CD4-positive, alpha-beta T cell treated with Interferon gamma for 1 hour (primary cell): Measurements from ENCODE around the gene GLI3.

Experiments
- DNase-seq: peaks from one replicate; pipeline ENCODE4 v3.0.0-alpha.2; 2020

The GLI3 gene

DNA sequence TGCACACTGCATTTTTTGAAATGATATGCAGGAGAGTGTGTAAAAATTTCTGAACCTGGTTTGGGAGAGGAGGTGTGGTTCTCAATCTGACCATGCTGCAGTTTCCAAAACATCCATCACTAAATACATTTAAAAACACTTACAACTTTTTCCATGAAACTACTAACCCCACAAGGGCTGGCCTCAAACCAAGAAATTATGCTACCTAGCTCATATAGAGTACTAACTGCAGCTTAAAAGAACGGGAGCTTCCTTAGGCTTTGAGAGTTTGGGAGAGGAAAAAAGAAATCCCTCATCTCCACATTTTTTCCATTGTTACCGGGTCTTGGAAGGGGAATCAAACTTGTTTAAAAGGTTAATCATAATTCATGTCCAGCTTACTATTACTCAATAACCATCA, 214.2 kb downstream of the GLI3 start:
- DNase-seq, result no peak

DNA sequence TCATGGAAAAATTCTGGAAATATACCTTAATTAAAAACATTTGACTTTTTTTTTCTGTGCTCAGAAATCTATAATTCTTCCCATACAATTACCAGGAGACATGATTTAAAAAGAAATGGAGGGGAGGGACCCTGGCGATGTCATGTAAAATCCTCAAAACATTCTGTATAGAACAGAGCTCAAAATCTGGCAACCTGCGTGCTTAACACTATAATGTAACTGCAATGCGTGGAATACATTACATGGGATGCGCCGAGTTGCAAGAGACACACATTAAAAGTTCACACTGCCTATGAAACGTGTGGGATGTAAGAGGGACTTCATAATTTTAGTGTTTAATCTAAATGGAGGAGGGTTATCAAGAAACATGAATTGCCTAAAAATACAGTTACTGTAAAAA, 215.0 kb downstream of the GLI3 start:
- no peak for DNase-seq

DNA sequence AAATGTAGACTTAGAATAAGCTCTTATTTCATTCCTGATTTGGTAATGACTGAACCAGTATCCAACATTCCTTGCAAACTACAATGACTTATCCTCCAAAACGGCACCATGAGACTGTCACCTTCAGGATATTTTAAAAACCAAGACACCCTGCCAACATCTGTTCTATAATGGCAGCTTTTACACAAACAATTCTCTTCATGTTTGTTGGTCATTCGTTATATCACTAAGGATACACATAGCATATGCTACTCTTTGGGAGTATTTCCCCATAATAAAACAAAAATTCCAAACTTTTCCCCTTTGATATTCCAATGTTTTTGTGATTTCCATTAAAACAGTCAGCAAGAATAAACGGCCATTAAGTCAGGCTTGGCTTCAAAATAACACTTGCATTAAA, 215.4 kb downstream of the GLI3 start:
- no peak for DNase-seq

DNA sequence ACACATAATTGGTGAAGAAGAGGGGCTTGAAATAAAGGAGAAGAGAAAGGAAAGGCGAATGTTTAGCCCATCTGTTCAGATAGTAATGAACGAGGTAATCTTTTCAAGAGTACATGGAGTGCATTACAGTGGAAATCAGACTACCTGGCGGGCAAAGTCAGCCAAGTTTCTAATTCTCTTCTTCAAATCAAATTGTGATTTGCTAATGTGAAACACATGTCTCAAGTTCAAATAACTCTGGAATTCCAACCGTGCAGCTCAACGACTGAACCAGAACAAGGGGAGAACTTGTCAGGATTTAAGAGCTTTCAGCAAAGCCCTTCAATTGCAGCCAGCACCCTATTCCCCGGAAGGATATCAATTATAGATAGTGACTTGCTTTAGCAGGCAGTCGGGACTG, 216.9 kb downstream of the GLI3 start:
- no peak for DNase-seq

DNA sequence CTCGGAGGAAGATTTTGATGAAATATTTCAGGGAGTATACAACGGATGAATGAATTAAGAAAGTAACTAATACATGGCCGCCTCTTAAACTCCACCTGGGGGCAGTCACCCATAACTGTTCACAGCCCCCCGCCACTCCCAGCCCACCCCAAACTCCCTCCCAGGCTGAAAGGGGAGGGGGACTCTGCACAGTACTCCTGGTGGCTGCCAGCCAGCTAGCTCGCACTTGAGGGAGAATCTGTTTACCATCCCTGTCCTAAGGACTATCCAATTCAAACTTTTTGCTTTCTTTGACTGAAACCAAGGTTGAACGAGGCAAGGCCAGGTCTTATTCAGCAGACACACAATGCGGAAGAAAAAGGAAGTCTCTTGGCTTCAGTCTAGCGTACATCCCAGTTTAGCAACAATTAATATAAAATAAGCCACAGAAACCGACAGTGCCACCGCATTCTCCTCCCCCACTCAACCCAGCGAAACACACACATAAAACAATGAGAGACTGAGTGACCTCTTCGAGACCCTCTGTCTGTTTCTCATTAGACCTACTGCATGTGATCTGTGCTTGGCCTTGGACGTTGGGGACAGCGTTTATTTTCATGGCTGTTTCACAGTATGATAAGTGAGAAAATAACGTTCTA, 219.5 kb downstream of the GLI3 start:
- DNase-seq, result no peak

DNA sequence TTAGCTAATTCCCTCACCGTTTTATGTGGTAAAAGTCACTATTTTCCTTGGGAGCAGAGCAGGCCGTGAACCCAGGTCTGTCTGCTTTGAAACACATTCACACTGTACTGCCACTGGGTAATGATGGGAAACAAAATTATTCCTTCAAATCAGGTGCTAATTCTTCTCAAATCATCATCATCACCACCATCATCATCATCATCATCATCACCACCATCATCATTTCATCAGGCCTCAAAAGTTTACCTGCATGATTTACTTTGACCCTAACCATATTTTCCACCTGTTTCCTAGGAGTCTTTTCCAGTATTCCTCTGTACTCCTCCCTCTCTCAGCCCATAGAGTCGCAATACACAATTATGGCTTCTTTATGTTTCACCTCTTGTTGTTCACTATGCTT, 220.5 kb downstream of the GLI3 start:
- no peak for DNase-seq

DNA sequence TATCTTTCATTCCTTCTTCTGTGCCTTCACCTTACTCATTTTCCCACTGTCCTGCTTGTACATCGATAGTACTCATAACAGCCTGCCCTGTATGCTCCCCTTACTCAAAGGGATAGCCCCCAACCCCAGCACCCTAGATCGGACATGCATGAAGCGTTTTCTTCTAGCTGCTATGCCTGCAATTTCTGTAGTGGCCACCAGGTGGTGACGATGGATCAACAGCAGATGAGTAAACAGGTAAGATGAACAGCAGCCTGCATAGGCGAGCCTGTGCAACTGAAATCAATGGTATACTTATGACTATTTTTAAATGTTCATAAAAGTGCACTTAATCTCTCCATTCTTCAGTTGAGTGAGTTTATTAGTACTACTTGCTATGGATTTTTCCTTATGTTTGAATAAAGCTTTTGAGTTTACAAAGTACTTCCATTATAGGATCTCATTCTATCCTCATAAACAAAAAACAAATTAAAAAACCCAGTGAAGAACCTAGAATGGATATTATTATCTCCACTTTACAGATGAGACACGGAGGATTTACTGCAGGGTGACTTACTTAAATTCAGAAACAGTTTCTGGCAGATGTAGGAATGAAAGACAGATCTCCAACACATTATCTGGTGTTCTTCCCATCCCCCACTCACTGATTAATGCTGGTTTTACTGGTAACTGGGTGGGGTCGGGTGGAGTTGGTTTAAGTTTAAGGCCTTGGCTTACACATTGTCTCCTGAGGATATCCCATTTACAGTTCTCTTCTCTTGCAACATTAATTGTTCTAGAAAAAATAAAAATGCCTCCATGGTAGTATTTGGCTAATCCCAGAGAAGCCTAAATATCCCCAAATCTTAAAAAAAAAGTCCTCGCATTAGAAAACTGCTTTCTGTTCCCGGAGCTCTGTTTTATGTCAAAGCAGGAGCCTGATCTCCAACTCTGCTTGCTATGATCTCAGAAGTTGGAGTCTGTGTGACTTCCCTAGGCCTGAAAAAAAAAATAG, 222.1 kb downstream of the GLI3 start:
- DNase-seq, result peak; percentile 12

DNA sequence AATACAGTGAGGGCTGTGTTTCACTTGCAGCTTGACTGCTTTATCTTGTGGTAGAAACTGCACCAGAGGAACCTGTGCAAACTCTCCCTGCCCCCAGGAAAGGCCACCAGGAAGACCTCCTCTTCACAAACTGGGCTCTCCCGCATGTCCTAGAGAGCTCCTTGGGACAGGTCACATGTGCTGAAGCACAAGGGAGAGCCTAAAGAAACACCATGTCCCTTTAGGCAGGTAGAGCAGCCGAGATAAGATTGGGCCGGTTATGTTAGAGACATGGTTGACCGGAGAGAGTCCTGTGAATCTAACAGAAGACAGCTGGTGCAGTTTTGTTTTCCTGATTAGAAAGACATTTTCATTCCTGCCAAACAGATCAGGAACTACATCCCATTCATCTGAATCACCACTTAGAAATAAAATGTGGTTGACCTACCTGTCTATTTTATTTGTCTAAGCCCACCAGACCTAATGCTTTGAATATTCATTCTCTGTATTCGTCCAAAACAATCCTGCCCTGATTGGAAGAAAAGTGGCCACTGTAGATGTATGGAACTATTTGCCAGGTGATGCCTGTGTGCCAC, 224.1 kb downstream of the GLI3 start:
- no peak for DNase-seq

DNA sequence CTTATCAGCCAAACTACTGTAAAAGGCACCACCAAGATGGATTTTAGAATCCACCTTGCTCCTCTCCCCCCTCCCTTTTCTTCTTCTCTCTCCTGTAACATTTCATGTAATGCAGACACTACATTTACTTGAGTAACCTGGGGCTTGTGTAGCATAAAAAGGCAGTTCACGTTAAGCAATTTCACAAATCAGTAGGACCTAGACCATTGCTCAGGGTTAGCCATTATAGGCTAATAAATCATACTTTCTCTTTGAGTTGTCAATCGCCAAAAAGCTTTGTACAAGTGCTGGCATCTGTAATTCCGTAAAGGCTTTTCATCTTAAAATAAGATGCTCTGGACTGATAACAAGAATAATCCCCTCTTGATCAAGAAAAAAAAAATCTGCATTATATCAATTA, 224.7 kb downstream of the GLI3 start:
- no peak for DNase-seq

DNA sequence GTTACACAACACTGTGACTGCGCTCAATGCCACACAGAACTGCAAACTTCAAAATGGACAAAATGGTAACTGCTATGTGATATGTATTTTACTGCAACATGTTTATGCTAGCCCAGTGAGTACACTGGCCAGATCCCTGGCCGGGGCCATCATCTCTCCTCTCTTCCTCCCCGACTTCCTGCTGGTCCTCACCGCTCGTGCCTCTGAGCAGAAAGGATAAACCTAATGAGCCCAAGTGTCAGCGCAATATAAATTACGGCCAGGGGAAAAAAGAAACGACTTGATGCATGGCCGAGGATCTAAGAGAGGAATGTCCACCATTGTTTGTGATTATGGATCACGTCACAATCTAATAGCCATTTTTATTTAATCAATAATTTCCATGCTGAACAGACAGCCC, 225.2 kb downstream of the GLI3 start:
- no peak for DNase-seq

DNA sequence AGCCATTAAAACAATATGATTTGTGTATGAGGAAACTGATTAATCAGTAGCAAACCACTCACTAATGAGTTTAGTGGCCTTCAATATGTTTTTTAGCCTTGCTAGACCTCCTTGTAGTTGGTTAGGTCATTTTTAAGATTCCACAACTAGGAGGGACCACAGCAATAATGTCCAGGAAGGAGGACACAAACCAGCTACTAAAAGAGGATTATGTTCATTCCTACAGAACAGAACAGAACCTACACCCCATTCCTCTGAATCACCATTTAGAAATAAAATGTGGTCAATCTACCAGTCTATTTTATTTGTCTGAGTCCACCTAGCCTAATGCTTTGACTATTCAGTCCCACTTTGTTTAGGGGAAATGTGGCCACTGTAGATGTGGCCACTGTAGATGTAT, 226.3 kb downstream of the GLI3 start:
- no peak for DNase-seq

DNA sequence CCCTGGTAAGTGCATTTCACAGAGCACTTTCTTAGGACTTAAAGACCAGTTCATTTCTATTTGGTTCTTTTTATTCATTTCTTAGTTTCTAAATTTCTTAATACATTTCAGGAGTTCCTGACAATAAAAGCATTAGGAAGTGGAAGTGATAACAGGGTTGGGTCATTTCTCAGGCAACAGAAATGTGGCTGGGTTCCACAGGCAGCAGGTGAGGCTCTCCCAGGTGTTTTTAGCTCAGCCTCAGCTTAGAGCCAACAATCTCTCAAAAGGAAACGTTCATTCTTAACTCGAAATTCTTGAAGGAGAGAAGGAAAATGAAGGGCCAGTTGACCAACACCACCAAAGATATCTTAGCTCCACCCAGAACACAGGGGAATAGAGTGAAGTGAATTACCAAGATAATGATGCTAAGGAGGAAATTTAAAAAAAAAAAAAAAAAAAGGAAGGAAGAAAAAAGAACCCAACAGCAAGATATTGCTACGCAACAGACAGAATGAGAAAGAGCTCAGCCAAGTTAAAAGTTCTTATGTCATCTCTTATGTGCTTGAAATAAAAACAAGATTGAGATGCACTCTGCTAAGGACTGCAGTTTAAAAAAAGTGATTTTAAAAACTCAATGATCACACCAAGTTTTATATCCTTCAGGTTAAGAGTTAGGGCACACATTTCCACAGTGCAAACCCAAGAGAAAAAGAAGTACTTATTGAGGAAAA, 230.1 kb downstream of the GLI3 start:
- DNase-seq, result no peak

DNA sequence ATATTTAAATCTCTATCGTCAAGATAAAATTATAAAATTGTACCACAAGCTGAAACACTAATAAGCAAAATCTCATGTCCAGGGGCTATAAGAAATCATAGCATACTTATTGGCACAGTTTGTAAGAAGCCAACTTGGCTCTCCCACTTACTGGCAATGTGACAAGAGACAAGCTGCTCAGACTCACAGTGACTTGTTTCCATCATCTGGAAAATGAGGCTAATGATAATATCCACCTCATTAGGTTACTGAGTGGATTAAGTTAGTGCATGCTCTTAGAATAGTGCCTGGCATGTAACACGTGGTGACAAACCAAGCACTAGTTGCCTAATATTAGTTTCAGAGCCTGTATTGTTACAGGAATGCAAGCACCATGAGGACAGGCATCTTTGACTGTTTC, 234.4 kb downstream of the GLI3 start:
- no peak for DNase-seq

DNA sequence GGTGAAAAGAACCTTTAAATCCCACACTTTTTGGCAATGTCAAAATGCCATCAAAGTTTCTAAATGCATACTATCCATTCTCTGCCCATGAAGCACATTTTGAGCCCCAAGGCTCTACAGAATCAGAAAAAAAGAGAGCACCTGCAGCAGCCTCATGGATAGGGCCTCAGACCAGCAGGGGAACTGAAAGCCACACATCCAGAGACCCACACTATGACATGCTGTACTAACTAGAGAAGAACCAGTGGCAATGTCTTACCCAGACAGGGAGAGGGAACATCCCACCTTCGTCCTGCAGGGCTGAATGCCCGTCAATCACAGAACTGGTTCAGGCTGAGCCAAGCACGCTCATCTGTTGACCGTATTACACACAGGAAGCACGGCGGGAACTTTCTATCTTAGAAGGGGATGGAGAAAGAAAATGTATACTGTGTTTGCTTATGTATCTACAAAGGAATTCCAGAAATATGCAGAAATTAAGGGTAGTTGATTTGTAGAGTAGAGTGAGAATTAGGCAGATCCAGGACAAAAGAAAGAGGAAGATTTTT, 237.2 kb downstream of the GLI3 start:
- DNase-seq, result no peak

DNA sequence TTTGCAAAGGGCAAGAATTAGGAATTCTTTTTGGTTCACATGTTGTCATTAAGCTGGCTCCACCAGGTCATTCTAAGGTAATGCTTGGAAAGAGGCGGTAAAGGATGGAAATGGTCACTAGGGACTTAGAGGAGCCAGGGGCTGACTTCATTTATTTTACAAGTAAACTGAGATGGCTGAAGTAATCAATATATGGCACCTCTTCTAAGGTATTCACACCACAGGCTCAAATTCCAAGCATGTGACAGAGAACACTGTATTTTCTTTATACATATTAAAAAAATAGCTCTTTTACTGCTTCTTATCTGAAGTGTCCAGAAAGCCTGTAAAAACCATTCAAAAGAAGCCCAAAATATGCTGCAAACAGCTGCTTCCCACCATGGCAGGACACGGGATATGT, 239.0 kb downstream of the GLI3 start:
- no peak for DNase-seq

DNA sequence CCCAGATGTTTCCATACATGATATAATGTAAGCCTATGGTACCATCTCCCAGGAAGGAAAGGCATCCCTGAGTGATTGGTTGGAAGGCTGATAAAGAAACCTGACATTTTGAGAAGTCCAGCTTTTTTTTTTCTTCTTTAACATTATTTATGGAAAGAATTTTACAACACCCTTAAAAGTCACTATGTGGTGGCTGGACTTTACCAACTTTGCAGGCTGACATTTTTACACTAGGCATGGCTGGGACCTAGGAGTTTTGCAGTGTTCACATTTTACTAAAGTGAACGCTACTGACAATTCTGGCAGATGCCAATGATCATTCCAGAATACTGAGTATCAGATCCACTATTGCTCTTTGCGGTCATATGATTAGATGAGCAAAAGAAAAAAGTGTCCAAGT, 239.9 kb downstream of the GLI3 start:
- DNase-seq, result no peak

DNA sequence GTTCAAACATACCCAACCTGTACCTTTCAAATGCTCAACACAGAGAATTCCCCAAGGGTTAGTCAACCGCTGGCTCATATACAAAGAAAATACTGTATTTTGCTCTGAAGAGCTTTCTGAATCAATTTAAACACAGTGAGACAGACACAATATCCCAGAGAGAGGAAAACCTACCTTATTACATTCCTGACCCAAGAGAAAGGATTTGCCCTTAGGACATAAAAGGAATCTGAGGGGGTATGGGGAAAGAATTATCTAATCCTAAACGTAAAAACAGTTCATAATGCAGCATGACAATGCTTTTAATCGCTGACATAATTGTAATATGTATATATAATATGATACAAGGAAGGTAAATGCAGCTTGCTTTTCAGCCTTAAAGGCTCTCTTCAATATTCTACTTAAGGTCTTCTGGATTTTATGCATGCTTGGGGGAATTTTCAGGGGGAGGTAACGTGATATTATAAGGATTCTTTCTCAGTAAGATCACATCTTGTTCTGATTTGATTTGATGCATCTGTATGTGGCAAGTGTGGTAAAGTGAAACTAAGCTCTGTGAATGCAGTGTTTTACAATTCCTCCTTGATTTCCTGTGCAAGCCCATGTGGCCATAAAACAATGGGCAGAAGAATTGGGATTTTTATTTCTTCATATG, 240.5 kb downstream of the GLI3 start:
- no peak for DNase-seq

DNA sequence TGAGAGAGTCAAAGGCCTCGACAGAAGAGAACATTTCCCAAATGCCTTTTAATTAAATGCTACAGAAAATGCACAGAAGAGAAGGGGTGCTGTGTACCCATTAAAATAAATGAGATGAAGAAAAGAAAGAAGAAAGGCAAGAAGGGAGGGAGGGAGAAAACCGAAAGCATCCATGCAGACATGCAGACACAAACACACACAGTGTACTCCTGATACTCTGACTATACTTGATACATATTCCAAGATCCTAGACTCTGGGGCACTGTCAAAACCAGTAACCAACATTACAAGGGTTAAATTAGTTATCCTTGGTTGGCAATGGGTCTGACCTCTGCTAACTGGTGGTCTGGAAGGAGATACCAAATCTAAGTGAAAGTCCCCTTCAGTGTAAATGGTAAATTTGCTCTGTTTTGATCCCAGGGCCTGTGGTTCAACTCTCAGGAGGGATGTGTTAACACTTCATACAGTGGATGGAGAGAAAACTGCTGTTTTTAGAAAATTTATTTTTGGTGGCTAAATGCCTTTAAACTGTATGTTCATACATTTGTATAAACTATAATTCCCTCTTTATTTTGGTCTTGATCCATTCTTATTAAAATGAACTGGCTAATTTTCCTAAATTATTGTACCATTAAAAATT, 241.3 kb downstream of the GLI3 start:
- no peak for DNase-seq

DNA sequence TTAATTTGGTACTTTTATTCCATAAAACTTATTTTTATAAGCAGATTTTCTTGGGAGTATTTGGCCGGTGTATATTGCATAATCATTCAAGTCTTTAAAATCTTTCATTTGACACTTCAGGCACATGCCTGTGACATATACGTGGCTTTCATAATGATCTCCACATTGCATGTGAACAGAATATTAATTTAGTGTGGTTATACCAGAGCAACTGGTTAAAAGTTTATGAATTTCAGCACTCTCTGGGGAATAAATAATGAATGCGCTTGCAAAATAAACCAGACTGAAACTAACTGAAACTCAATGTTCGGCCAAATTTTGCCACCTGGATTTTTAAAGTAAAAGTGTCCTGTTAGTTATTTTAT, 242.3 kb downstream of the GLI3 start:
- no peak for DNase-seq

DNA sequence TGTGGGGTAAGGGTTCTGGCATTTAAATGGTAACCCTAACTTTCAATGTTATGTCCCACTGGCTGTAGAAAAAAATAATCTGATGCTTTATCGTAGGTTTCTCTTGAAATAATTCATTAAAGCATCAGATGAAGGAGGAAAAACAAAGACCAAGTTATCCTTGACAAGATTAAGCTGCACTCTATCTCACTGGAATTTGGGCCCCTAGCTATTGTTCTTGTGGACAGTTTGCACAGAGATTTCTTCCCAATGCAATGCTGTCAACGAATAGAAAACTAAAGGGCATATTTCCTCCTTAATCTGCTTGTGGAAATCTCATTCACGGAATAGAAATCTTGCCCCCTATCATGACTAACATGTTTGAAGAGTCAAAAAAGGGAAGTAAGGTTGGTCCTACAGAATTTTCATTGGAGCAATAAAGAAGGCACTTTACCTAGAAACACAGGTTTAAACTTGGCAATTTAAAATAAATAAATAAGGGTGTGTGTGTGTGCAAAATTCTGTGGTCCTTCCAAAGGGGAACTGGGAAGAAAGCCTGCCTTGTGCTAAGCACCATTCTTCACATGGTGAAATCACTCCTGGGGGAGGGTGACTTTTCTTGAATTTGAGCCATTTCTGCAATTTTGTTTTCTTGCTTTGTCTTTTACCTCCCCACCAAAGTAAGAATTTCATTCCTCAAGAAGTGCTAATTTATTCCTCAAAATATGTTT, 242.8 kb downstream of the GLI3 start:
- DNase-seq, result no peak
